OCI-LY7 (cell line): ENCODE measurements around the gene GIT2. TPM values are rescaled to one million over a fixed set of nuclear protein-coding genes. Genes with fewer than 3 reads are reported as not detected.
"Not testable (repeated sequence)": the region's sequence is repeated elsewhere in the genome, so short reads cannot be mapped to it uniquely, and the experiment has no call there.

Source experiments
- BruUV-seq: library from RNA; stranded (reverse); fragments of 400-500 nt; replicated peaks from 2 replicates; lab custom pipeline; 2021; lab: Mats Ljungman, UMichigan
- CTCF ChIA-PET: fragments of 300-600 bp; sonication (Branson Sonifier 250); formaldehyde crosslinking; loops from one replicate; lab custom pipeline; 2022; ENCODE audit warnings: antibody characterized with exemption; ENCODE audit not compliant: unreplicated experiment; lab: Charles Lee
- POLR2A ChIA-PET: fragments of 300-600 bp; sonication (Branson Sonifier 250); formaldehyde crosslinking; loops from one replicate; lab custom pipeline; 2022; ENCODE audit warnings: antibody characterized with exemption; lab: Charles Lee
- DNase-seq: peaks from one replicate; pipeline ENCODE4 v3.0.0-alpha.2; 2015; ENCODE audit warnings: low spot score
- H2AFZ ChIP-seq: fragments of 200-600 bp; sonication (generic), shearing (Covaris generic); 2 replicates; pipeline ENCODE4 v1.6.1; 2014; ENCODE audit warnings: mild to moderate bottlenecking, antibody characterized with exemption, low read length, moderate library complexity
- H3K27ac ChIP-seq: fragments of 200-600 bp; sonication (generic); 2 replicates; pipeline ENCODE4 v1.5.1; 2014; ENCODE audit warnings: mixed run types, low read depth, mild to moderate bottlenecking, moderate library complexity, low read length, inconsistent platforms; ENCODE audit not compliant: poor library complexity, severe bottlenecking
- H3K36me3 ChIP-seq: fragments of 200-600 bp; sonication (generic); 2 replicates; pipeline ENCODE4 v1.6.1; 2014; ENCODE audit warnings: mild to moderate bottlenecking, antibody characterized with exemption, low read length, moderate library complexity, mixed read lengths; ENCODE audit not compliant: insufficient read depth
- H3K4me1 ChIP-seq: fragments of 200-600 bp; sonication (generic); 2 replicates; pipeline ENCODE4 v1.5.1; 2014; ENCODE audit warnings: mild to moderate bottlenecking, low read length; ENCODE audit not compliant: insufficient read depth, poor library complexity, severe bottlenecking
- H3K4me2 ChIP-seq: fragments of 200-600 bp; sonication (generic); 2 replicates; pipeline ENCODE4 v1.6.1; 2014; ENCODE audit warnings: mild to moderate bottlenecking, low read length
- H3K4me3 ChIP-seq: fragments of 200-600 bp; sonication (generic); 2 replicates; pipeline ENCODE4 v1.5.1; 2014; ENCODE audit warnings: mild to moderate bottlenecking, low read depth, low read length; ENCODE audit not compliant: poor library complexity, severe bottlenecking
- H3K79me2 ChIP-seq: fragments of 200-600 bp; sonication (generic); 2 replicates; pipeline ENCODE4 v1.6.1; 2016; ENCODE audit warnings: low read depth, mild to moderate bottlenecking, low read length, moderate library complexity, mixed read lengths; ENCODE audit not compliant: insufficient read depth
- H3K9me2 ChIP-seq: fragments of 200-600 bp; sonication (generic); 2 replicates; pipeline ENCODE4 v1.6.1; 2016; ENCODE audit warnings: mild to moderate bottlenecking, low read length, mixed read lengths; ENCODE audit not compliant: insufficient read depth
- H3K9me3 ChIP-seq: fragments of 200-600 bp; sonication (generic); 2 replicates; pipeline ENCODE4 v1.6.1; 2014; ENCODE audit warnings: mild to moderate bottlenecking, mixed run types, low read length, mixed read lengths
- H4K20me1 ChIP-seq: fragments of 200-600 bp; sonication (generic); 2 replicates; pipeline ENCODE4 v1.6.1; 2014; ENCODE audit warnings: mild to moderate bottlenecking, antibody characterized with exemption, low read length, moderate library complexity, mixed read lengths; ENCODE audit not compliant: insufficient read depth
- EZH2phosphoT487 ChIP-seq: fragments of 200-600 bp; sonication (generic); IDR thresholded peaks from 2 replicates; pipeline ENCODE4 v1.6.1; 2018; ENCODE audit warnings: low read depth, borderline replicate concordance, mild to moderate bottlenecking, mixed run types, antibody characterized with exemption, low read length, moderate library complexity, mixed read lengths
- intact Hi-C: fragments of 100-400 bp; cut with micrococcal nuclease; formaldehyde crosslinking; loops from one replicate; pipeline ENCODE4 v1.10.0; 2022; ENCODE audit not compliant: unreplicated experiment
- total RNA-seq, 2 experiments: library from RNA; depleted of rRNA in 1 of 2; stranded (reverse); fragments of >200 nt in 1 of 2; shearing (Covaris generic) in 1 of 2; gene quantifications; 2 replicates each; pipeline ENCODE4 v1.2.3, GENCODE V29; 2014 to 2022
- TF ChIP-seq, protein P1 (sequence below): fragments of 200-600 bp; sonication (generic); conservative IDR thresholded peaks from 2 replicates; pipeline ENCODE4 v1.5.1; 2014; ENCODE audit warnings: mild to moderate bottlenecking, antibody characterized with exemption, low read length, moderate library complexity, mixed read lengths

The GIT2 gene
- total RNA-seq, 2 experiments from 2014 or later: 57.1 to 123 TPM

DNA sequence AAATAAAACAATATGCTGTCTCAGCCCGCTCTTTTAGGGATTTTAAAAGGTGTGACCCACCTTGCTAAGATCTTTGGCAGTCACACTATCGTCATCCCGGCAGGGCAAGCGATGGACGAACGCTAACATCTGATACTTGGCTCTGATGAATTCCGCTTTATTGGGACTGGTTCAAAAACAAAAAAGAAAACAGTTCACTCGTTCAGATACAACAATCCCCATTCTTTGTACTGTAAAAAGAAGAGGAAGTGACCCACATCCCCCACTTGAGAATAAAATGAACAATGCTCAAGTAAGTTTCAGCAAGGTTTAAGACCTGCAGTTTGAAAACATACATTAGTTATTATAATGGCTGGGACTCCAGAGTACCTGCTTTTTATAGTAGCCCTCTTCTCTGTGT, 7.3 kb downstream of the GIT2 start:
- intact Hi-C loops: no loop called here
- Histone ChIP-seq H3K9me2 (no peaks in the 10 kb centered on the region), H3K27ac (no peak overlapping the region), H3K4me2 (no peak overlapping the region), H4K20me1 (peaks cover 18% of the 10 kb centered on the region), H3K79me2 (peaks cover 51% of the 10 kb centered on the region), H3K9me3 (no peaks in the 10 kb centered on the region), H3K36me3 (peaks cover 99% of the 10 kb centered on the region), H3K4me1 (peaks cover 12% of the 10 kb centered on the region), H3K4me3 (no peak overlapping the region), H2AFZ (no peak overlapping the region)
- no TSS peak for BruUV-seq
- TF ChIP-seq EZH2phosphoT487: no peak
- TF ChIP-seq, protein P1, sequence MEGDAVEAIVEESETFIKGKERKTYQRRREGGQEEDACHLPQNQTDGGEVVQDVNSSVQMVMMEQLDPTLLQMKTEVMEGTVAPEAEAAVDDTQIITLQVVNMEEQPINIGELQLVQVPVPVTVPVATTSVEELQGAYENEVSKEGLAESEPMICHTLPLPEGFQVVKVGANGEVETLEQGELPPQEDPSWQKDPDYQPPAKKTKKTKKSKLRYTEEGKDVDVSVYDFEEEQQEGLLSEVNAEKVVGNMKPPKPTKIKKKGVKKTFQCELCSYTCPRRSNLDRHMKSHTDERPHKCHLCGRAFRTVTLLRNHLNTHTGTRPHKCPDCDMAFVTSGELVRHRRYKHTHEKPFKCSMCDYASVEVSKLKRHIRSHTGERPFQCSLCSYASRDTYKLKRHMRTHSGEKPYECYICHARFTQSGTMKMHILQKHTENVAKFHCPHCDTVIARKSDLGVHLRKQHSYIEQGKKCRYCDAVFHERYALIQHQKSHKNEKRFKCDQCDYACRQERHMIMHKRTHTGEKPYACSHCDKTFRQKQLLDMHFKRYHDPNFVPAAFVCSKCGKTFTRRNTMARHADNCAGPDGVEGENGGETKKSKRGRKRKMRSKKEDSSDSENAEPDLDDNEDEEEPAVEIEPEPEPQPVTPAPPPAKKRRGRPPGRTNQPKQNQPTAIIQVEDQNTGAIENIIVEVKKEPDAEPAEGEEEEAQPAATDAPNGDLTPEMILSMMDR: no peak
- ChIA-PET POLR2A (interaction anchor here (0.7 kb wide), 3 partner anchors 23 to 339 kb away, joined by 5 to 6 read pairs (median 5); no protein-coding TSS in a partner anchor), CTCF (no interaction called here)
- DNase-seq: no peak

DNA sequence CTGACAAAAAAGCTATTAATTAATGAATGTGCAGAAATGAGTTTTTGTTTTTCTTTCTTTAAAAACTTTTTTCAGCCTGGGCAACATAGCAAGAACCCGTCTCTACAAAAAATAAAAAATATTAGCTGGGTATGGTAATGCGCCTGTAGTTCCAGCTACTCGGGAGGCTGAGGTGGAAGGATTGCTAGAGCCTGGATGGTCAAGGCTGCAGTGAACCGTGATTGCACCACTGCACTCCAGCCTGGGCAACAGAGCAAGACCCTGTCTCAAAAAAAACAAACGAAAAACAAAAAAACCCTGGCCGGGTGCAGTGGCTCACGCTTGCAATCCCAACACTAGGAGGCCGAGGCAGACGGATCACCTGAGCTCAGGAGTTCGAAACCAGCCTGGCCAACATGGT, 7.9 kb downstream of the GIT2 start:
- H4K20me1 ChIP-seq: peaks cover 12% of the 10 kb centered on the region
- ChIA-PET CTCF (no interaction called here), POLR2A (interaction anchor here (0.7 kb wide), 3 partner anchors 23 to 338 kb away, joined by 5 to 6 read pairs (median 5); no protein-coding TSS in a partner anchor)
- H3K79me2 ChIP-seq: peaks cover 44% of the 10 kb centered on the region
- TF ChIP-seq EZH2phosphoT487: no peak
- TF ChIP-seq, protein P1: no peak
- H3K4me2 ChIP-seq: no peak overlapping the region
- DNase-seq: no peak
- no TSS peak for BruUV-seq
- intact Hi-C loops: no loop called here
- no peak overlapping the region for H3K27ac ChIP-seq
- H3K36me3 ChIP-seq: peaks cover 99% of the 10 kb centered on the region
- no peak overlapping the region for H3K4me3 ChIP-seq
- H3K9me2 ChIP-seq: no peaks in the 10 kb centered on the region
- peaks cover 6% of the 10 kb centered on the region for H3K4me1 ChIP-seq
- no peaks in the 10 kb centered on the region for H3K9me3 ChIP-seq
- H2AFZ ChIP-seq: no peak overlapping the region

DNA sequence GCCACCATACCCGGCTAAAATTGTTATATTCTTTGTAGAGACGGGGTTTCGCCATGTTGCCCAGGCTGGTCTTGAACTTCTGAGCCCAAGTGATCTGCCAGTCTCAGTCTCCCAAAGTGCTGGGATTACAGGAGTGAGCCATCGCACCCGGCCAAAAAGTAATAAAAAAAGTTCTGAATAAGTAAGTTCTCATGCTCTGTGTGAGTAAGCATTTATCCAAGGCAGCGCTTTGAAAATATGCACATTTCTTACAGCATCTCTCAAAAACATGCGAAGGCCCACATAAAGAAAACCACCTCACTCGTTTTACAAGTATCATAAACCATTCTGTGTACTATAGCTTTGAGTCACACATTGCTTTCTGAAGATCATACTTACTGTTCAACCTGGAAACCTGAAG, 8.6 kb downstream of the GIT2 start:
- peaks cover 99% of the 10 kb centered on the region for H3K36me3 ChIP-seq
- no peaks in the 10 kb centered on the region for H3K9me2 ChIP-seq
- H3K27ac ChIP-seq: no peak overlapping the region
- peaks cover 7% of the 10 kb centered on the region for H4K20me1 ChIP-seq
- no peak for DNase-seq
- intact Hi-C loops: no loop called here
- POLR2A ChIA-PET: interaction anchor here (0.7 kb wide), 1 partner anchor 65 kb away, joined by 3 read pairs; no protein-coding TSS in a partner anchor
- no TSS peak for BruUV-seq
- TF ChIP-seq, protein P1: no peak
- CTCF ChIA-PET: no interaction called here
- no peaks in the 10 kb centered on the region for H3K9me3 ChIP-seq
- H3K4me3 ChIP-seq: no peak overlapping the region
- H3K79me2 ChIP-seq: peaks cover 38% of the 10 kb centered on the region
- H3K4me1 ChIP-seq: no peaks in the 10 kb centered on the region
- H2AFZ ChIP-seq: no peak overlapping the region
- H3K4me2 ChIP-seq: no peak overlapping the region

DNA sequence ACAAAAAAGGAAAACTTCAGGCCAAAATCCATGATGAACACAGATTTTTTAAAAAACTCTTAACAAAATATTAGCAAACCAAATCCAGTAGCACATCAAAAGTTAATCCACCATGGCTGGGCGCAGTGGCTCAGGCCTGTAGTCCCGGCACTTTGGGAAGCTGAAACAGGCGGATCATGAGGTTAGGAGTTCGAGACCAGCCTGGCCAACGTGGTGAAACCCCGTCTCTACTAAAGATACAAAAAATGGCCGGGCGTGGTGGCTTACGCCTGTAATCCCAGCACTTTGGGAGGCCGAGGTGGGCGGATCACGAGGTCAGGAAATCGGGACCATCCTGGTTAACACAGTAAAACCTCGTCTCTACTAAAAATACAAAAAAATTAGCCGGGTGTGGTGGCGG, 9.9 kb downstream of the GIT2 start:
- H3K4me1 ChIP-seq, H3K9me3 ChIP-seq, H3K4me2 ChIP-seq, H3K27ac ChIP-seq, H4K20me1 ChIP-seq, BruUV-seq, POLR2A ChIA-PET, H3K9me2 ChIP-seq, H2AFZ ChIP-seq, H3K4me3 ChIP-seq, CTCF ChIA-PET, intact Hi-C loops, DNase-seq: not testable (repeated sequence)
- H3K36me3 ChIP-seq: peaks cover 99% of the 10 kb centered on the region
- peaks cover 24% of the 10 kb centered on the region for H3K79me2 ChIP-seq
